ENCODE results near the gene ATG4C. TPM values are rescaled to one million over a fixed set of nuclear protein-coding genes. Genes with fewer than 3 reads are reported as not detected.
A peak's percentile ranks its signal among the peaks of the same experiment; 100 is the strongest.
"Not testable (repeated sequence)": the region's sequence is repeated elsewhere in the genome, so short reads cannot be mapped to it uniquely, and the experiment has no call there.

Gene ATG4C
- polyA plus RNA-seq, 1 donor: 10.1 TPM

DNA sequence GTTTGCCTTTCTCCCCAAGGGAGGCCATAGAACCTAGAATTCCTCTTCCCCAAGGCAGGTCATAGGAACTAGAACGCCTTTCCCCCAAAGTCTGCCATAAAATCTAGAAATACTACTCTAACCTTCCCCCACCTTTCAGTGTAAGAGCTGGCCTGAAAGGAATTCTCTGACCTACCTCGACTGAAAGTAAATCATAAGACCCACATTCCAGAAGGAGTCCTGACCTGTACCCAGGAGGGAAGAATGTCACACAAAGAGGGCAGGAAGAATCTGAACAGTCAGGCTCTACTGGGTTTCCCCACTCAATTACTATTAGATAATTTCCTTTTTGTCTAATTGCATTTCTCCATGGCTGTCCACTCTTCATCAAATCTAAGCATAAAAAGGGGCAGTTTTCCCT lies 5.7 kb upstream of the ATG4C start:
- Histone ChIP-seq H3K4me1 (ENCODE audit: control insufficient read depth, insufficient read depth, low read length) (no peaks in the 10 kb centered on the region), H3K4me3 (ENCODE audit: low read length) (no peak overlapping the region), H3K9me3 (ENCODE audit: control insufficient read depth, low read depth, low read length) (no peaks in the 10 kb centered on the region), H3K27me3 (ENCODE audit: control insufficient read depth, insufficient read depth, low read length) (no peaks in the 10 kb centered on the region), H3K36me3 (ENCODE audit: control insufficient read depth, insufficient read depth, low read length) (no peaks in the 10 kb centered on the region), H3K27ac (ENCODE audit: low read length) (no peak overlapping the region)
- DNase-seq: no peak
- WGBS (ENCODE audit: insufficient coverage, low lambda C conversion rate): no CpG with 5 or more reads among the region's 2 CpGs

DNA sequence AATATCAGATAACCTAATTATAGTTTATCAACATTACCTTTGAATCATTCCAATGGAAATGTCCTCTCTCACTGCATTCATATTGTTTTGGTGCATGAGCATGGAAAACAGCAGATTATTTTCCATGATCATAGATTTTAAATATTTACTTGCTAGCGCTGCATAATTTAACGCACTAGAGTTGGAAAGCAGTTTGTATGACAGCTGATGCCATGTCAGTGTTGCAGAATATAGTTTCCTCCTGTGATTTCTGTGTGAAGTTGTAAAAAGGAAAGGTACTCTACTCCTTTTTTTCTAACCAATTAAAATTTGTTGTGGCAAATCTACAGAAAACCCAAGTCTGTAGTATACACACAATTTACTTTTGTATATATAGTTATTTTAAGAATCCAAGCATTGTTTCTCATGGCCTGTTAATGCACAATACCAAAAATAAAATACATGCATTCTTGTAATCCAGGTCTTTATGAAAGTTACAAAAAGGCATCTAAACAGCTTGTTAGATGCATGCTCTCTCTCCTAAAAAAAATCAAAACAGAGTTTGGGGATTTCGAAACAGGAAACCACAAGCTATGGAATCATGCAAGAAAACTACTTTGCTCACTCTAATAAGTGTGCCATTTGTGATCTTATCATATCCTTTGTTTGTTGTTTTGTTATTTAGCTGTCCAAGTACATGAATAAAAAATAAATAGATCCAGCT lies 1.9 kb upstream of the ATG4C start:
- Histone ChIP-seq H3K4me1 (ENCODE audit: control insufficient read depth, insufficient read depth, low read length) (peaks cover 3% of the 10 kb centered on the region), H3K27ac (ENCODE audit: low read length) (no peak overlapping the region), H3K9me3 (ENCODE audit: control insufficient read depth, low read depth, low read length) (no peaks in the 10 kb centered on the region), H3K36me3 (ENCODE audit: control insufficient read depth, insufficient read depth, low read length) (no peaks in the 10 kb centered on the region), H3K4me3 (ENCODE audit: low read length) (no peak overlapping the region), H3K27me3 (ENCODE audit: control insufficient read depth, insufficient read depth, low read length) (no peaks in the 10 kb centered on the region)
- DNase-seq: no peak
- 100% methylated on average over 1 of the region's 3 CpGs for WGBS (ENCODE audit: insufficient coverage, low lambda C conversion rate)

DNA sequence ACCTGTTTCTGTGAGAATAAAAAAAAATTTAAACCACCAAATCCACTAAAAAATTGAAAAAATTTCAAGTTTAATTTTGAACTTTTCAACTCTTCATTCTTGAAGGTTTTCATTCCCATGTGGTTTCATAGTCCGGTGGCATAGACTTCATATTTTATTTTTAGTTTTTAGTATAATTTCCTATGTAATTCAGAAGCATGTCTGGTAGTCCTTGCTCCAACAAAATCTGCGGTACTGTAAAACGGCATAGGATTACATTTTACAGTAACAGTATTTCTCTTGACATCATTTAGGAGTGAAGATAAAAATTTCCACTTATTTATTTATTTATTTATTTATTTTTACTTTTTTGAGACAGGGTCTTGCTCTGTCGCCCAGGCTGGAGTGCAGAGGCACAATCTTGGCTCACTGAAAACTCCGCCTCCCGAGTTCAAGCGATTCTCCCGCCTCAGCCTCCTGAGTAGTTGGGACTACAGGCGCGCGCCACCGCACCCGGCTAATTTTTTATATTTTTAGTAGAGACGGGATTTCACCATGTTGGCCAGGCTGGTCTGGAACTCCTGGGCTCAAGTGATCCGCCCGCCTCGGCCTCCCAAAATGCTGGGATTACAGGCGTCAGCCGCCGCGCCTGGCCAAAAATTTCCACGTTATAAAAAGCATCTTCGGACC lies 1.3 kb upstream of the ATG4C start:
- H3K9me3 ChIP-seq (ENCODE audit: control insufficient read depth, low read depth, low read length); H3K27me3 ChIP-seq (ENCODE audit: control insufficient read depth, insufficient read depth, low read length); DNase-seq; H3K4me1 ChIP-seq (ENCODE audit: control insufficient read depth, insufficient read depth, low read length); H3K27ac ChIP-seq (ENCODE audit: low read length); H3K36me3 ChIP-seq (ENCODE audit: control insufficient read depth, insufficient read depth, low read length): not testable (repeated sequence)
- WGBS (ENCODE audit: insufficient coverage, low lambda C conversion rate): 99% methylated on average over 8 of the region's 23 CpGs
- peak overlapping the region; percentile 83 for H3K4me3 ChIP-seq (ENCODE audit: low read length)

- peaks cover 3% of the 10 kb centered on the region for H3K4me1 ChIP-seq (ENCODE audit: control insufficient read depth, insufficient read depth, low read length)
- no peaks in the 10 kb centered on the region for H3K9me3 ChIP-seq (ENCODE audit: control insufficient read depth, low read depth, low read length)
- peak overlapping the region; percentile 95 for H3K27ac ChIP-seq (ENCODE audit: low read length)
- WGBS (ENCODE audit: insufficient coverage, low lambda C conversion rate): 3% methylated on average over 6 of the region's 12 CpGs
- H3K27me3 ChIP-seq (ENCODE audit: control insufficient read depth, insufficient read depth, low read length): no peaks in the 10 kb centered on the region
- peak overlapping the region; percentile 83 for H3K4me3 ChIP-seq (ENCODE audit: low read length)
- no peaks in the 10 kb centered on the region for H3K36me3 ChIP-seq (ENCODE audit: control insufficient read depth, insufficient read depth, low read length)
- peak in 1 of 2 donors; percentile 4 for DNase-seq
Observed at GRCh38 chr1:62784509-62785365, 805 bp downstream of the ATG4C start.

DNA sequence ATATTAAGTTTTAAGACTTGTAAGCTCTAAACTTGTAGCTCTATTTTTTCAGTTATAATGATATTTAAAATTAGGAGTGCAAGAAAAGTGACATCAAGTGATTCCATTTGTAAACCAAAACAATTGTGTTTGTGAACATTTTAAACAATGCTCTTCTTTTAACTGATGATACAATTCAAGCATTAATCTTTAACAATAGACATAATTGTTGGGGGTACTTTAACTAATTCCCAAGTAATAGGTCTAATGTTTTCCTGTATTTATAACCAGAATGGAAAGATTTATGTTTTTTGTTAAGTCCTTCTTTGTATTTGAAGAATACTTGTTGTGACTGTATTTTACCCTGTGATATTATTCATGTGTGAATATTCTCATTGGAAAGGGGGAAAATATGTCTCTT lies 6.8 kb downstream of the ATG4C start:
- Histone ChIP-seq H3K27me3 (ENCODE audit: control insufficient read depth, insufficient read depth, low read length) (no peaks in the 10 kb centered on the region), H3K4me1 (ENCODE audit: control insufficient read depth, insufficient read depth, low read length) (no peaks in the 10 kb centered on the region), H3K36me3 (ENCODE audit: control insufficient read depth, insufficient read depth, low read length) (no peaks in the 10 kb centered on the region), H3K4me3 (ENCODE audit: low read length) (no peak overlapping the region), H3K27ac (ENCODE audit: low read length) (no peak overlapping the region), H3K9me3 (ENCODE audit: control insufficient read depth, low read depth, low read length) (no peaks in the 10 kb centered on the region)
- DNase-seq: no peak

DNA sequence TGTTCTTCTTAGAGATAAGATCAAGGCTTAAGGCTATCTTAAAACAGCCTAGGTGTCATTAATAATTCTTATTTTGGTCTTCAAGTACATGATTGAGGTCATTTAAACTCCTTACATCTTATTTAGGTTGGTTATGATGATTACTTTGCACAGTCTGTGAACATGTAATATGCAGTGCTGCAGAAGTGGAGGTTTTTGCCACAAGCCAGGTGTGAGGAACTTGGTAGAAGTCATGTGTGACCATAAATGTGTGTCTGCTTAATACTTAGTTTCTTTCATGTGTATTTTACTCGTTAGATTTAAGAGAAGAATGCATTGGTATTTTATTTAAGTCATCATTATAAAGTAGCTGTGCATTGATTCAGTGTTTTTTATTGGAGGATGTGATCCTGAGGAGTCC lies 10.1 kb downstream of the ATG4C start:
- WGBS (ENCODE audit: insufficient coverage, low lambda C conversion rate): 100% methylated on average over 1 of the region's 1 CpG

GRCh38 chr1:62796221-62796620 lies 12.3 kb downstream of the ATG4C start:
- Histone ChIP-seq H3K27me3 (ENCODE audit: control insufficient read depth, insufficient read depth, low read length) (no peaks in the 10 kb centered on the region), H3K27ac (ENCODE audit: low read length) (no peak overlapping the region), H3K36me3 (ENCODE audit: control insufficient read depth, insufficient read depth, low read length) (no peaks in the 10 kb centered on the region), H3K4me3 (ENCODE audit: low read length) (no peak overlapping the region), H3K4me1 (ENCODE audit: control insufficient read depth, insufficient read depth, low read length) (no peaks in the 10 kb centered on the region), H3K9me3 (ENCODE audit: control insufficient read depth, low read depth, low read length) (no peaks in the 10 kb centered on the region)
- no peak for DNase-seq

More for the DNA sequence above, 10.1 kb downstream of the ATG4C start:
- no peaks in the 10 kb centered on the region for H3K4me1 ChIP-seq (ENCODE audit: control insufficient read depth, insufficient read depth, low read length)
- H3K27me3 ChIP-seq (ENCODE audit: control insufficient read depth, insufficient read depth, low read length): no peaks in the 10 kb centered on the region
- H3K27ac ChIP-seq (ENCODE audit: low read length): no peak overlapping the region
- no peaks in the 10 kb centered on the region for H3K36me3 ChIP-seq (ENCODE audit: control insufficient read depth, insufficient read depth, low read length)
- DNase-seq: no peak
- H3K9me3 ChIP-seq (ENCODE audit: control insufficient read depth, low read depth, low read length): no peaks in the 10 kb centered on the region
- no peak overlapping the region for H3K4me3 ChIP-seq (ENCODE audit: low read length)

- WGBS (ENCODE audit: insufficient coverage, low lambda C conversion rate): 57% methylated on average over 1 of the region's 2 CpGs
- Histone ChIP-seq H3K9me3 (ENCODE audit: control insufficient read depth, low read depth, low read length) (no peaks in the 10 kb centered on the region), H3K36me3 (ENCODE audit: control insufficient read depth, insufficient read depth, low read length) (no peaks in the 10 kb centered on the region), H3K27me3 (ENCODE audit: control insufficient read depth, insufficient read depth, low read length) (no peaks in the 10 kb centered on the region), H3K4me1 (ENCODE audit: control insufficient read depth, insufficient read depth, low read length) (no peaks in the 10 kb centered on the region), H3K4me3 (ENCODE audit: low read length) (no peak overlapping the region), H3K27ac (ENCODE audit: low read length) (no peak overlapping the region)
- DNase-seq: no peak
Observed at GRCh38 chr1:62799688-62800087, 15.8 kb downstream of the ATG4C start.

GRCh38 chr1:62800281-62800680 lies 16.3 kb downstream of the ATG4C start:
- H3K9me3 ChIP-seq (ENCODE audit: control insufficient read depth, low read depth, low read length): no peaks in the 10 kb centered on the region
- 92% methylated on average over 1 of the region's 3 CpGs for WGBS (ENCODE audit: insufficient coverage, low lambda C conversion rate)

GRCh38 chr1:62800825-62801306 lies 16.9 kb downstream of the ATG4C start:
- H3K9me3 ChIP-seq (ENCODE audit: control insufficient read depth, low read depth, low read length): no peaks in the 10 kb centered on the region
- H3K27me3 ChIP-seq (ENCODE audit: control insufficient read depth, insufficient read depth, low read length): no peaks in the 10 kb centered on the region
- DNase-seq: no peak
- no peaks in the 10 kb centered on the region for H3K4me1 ChIP-seq (ENCODE audit: control insufficient read depth, insufficient read depth, low read length)
- H3K36me3 ChIP-seq (ENCODE audit: control insufficient read depth, insufficient read depth, low read length): no peaks in the 10 kb centered on the region
- no peak overlapping the region for H3K4me3 ChIP-seq (ENCODE audit: low read length)
- WGBS (ENCODE audit: insufficient coverage, low lambda C conversion rate): 100% methylated on average over 1 of the region's 3 CpGs
- H3K27ac ChIP-seq (ENCODE audit: low read length): no peak overlapping the region

More at GRCh38 chr1:62800281-62800680, 16.3 kb downstream of the ATG4C start:
- Histone ChIP-seq H3K4me1 (ENCODE audit: control insufficient read depth, insufficient read depth, low read length) (no peaks in the 10 kb centered on the region), H3K27me3 (ENCODE audit: control insufficient read depth, insufficient read depth, low read length) (no peaks in the 10 kb centered on the region), H3K4me3 (ENCODE audit: low read length) (no peak overlapping the region), H3K36me3 (ENCODE audit: control insufficient read depth, insufficient read depth, low read length) (no peaks in the 10 kb centered on the region), H3K27ac (ENCODE audit: low read length) (no peak overlapping the region)
- no peak for DNase-seq
